H1 (cell line): ENCODE results near the gene FRMPD4. TPM values are rescaled to one million over a fixed set of nuclear protein-coding genes. Genes with fewer than 3 reads are reported as not detected.

ENCODE experiments used
- CTCF ChIA-PET: fragments of 300-600 bp; sonication (Branson Sonifier 250); formaldehyde crosslinking; loops from one replicate; lab custom pipeline; 2021; ENCODE audit not compliant: partially characterized antibody; lab: Charles Lee
- POLR2A ChIA-PET: fragments of 300-600 bp; sonication (Branson Sonifier 250); formaldehyde crosslinking; loops from one replicate; lab custom pipeline; 2021; ENCODE audit warnings: inconsistent platforms; ENCODE audit not compliant: partially characterized antibody; lab: Charles Lee
- DNase-seq, 2 experiments: peaks; one replicate each; pipeline versions ENCODE4 v3.0.0 to v3.0.0-alpha.2; 2010 to 2022; ENCODE audit warnings: low spot score in 2 of 2, low read depth in 1 of 2, mixed read lengths in 1 of 2
- FAIRE-seq: peaks from 2 replicates; lab custom pipeline; 2011; peaks lifted over from hg19 to GRCh38; lab: Jason Lieb, UNC
- H2AFZ ChIP-seq: 2 replicates; pipeline ENCODE4 v1.8.1; 2012; ENCODE audit warnings: low read length, inconsistent platforms
- H2AK5ac ChIP-seq: 2 replicates; pipeline ENCODE4 v1.6.1; 2013; ENCODE audit warnings: low read depth, low read length
- H2BK120ac ChIP-seq: replicated peaks from 2 replicates; pipeline ENCODE3; 2013; ENCODE audit warnings: low read depth, low read length, inconsistent platforms
- H2BK12ac ChIP-seq: 2 replicates; pipeline ENCODE4 v1.6.1; 2013; ENCODE audit warnings: low read depth, low read length
- H2BK15ac ChIP-seq: 2 replicates; pipeline ENCODE4 v1.6.1; 2013; ENCODE audit warnings: low read length
- H2BK20ac ChIP-seq: 2 replicates; pipeline ENCODE4 v1.6.1; 2013; ENCODE audit warnings: low read length
- H2BK5ac ChIP-seq: 2 replicates; pipeline ENCODE4 v1.6.1; 2013; ENCODE audit warnings: low read depth, low read length
- H3K14ac ChIP-seq: 2 replicates; pipeline ENCODE4 v1.6.1; 2013; ENCODE audit warnings: inconsistent platforms; ENCODE audit not compliant: insufficient read length
- H3K18ac ChIP-seq: 2 replicates; pipeline ENCODE4 v1.6.1; 2013; ENCODE audit warnings: low read length; ENCODE audit errors: extremely low read depth
- H3K23ac ChIP-seq: 2 replicates; pipeline ENCODE4 v1.6.1; 2013; ENCODE audit warnings: inconsistent platforms; ENCODE audit not compliant: insufficient read length
- H3K23me2 ChIP-seq: 2 replicates; pipeline ENCODE4 v1.6.1; 2013; ENCODE audit warnings: low read depth, low read length
- H3K27ac ChIP-seq: 2 replicates; pipeline ENCODE4 v1.6.1; 2011; ENCODE audit warnings: low read depth, low read length, inconsistent platforms
- H3K27me3 ChIP-seq, 4 experiments: replicated peaks in 1 of 4; 1 replicate in 1 of 4; 2 replicates in 3 of 4; pipeline versions ENCODE4 v1.6.1 to v1.8.1; 2011 to 2013; ENCODE audit warnings: low read length in 3 of 4, mild to moderate bottlenecking in 3 of 4, inconsistent platforms in 2 of 4, mixed read lengths in 2 of 4, moderate library complexity in 1 of 4; ENCODE audit not compliant: control insufficient read depth in 3 of 4, insufficient read depth in 3 of 4; ENCODE audit errors: extremely low read depth in 1 of 4
- H3K36me3 ChIP-seq, 4 experiments: 2 replicates each; pipeline versions ENCODE4 v1.6.1 to v1.8.1; 2011 to 2013; ENCODE audit warnings: mild to moderate bottlenecking in 4 of 4, low read length in 3 of 4, moderate library complexity in 2 of 4, control low read depth in 1 of 4, inconsistent platforms in 1 of 4; ENCODE audit not compliant: insufficient read depth in 4 of 4, control insufficient read depth in 2 of 4
- H3K4ac ChIP-seq: replicated peaks from 2 replicates; pipeline ENCODE3; 2013; ENCODE audit warnings: low read length, low read depth, mixed read lengths, inconsistent platforms; ENCODE audit not compliant: insufficient read length
- H3K4me1 ChIP-seq, 4 experiments: replicated peaks in 1 of 4; 1 replicate in 1 of 4; 2 replicates in 3 of 4; pipeline versions ENCODE4 v1.6.1 to v1.8.1; 2011 to 2013; ENCODE audit warnings: low read length in 3 of 4, inconsistent platforms in 2 of 4, mixed read lengths in 1 of 4; ENCODE audit not compliant: insufficient read depth in 4 of 4, control insufficient read depth in 3 of 4
- H3K4me2 ChIP-seq, 2 experiments: 2 replicates each; pipeline versions ENCODE4 v1.6.1 to v1.8.1; 2011 to 2013; ENCODE audit warnings: low read depth in 2 of 2, low read length in 2 of 2, control low read depth in 1 of 2, inconsistent platforms in 1 of 2, mild to moderate bottlenecking in 1 of 2; ENCODE audit not compliant: insufficient read depth in 1 of 2
- H3K4me3 ChIP-seq, 4 experiments: fragments of 200-600, 300-600 bp in 1 of 4; sonication (generic), shearing (Covaris generic), sonication (Bioruptor Twin) in 1 of 4; 2 replicates each; pipeline versions ENCODE4 v1.5.1 to v1.8.1; 2011 to 2016; ENCODE audit warnings: low read length in 4 of 4, low read depth in 3 of 4, control low read depth in 2 of 4, inconsistent platforms in 2 of 4, mild to moderate bottlenecking in 2 of 4, mixed read lengths in 1 of 4, moderate library complexity in 1 of 4; ENCODE audit not compliant: insufficient read depth in 2 of 4; ENCODE audit errors: extremely low read depth in 1 of 4
- H3K56ac ChIP-seq: replicated peaks from 2 replicates; pipeline ENCODE3; 2013; ENCODE audit warnings: low read depth, mild to moderate bottlenecking, mixed read lengths, low read length, inconsistent platforms; ENCODE audit not compliant: insufficient read length
- H3K79me1 ChIP-seq: 2 replicates; pipeline ENCODE4 v1.6.1; 2013; ENCODE audit warnings: low read depth, low read length, control low read depth
- H3K79me2 ChIP-seq, 2 experiments: 2 replicates each; pipeline versions ENCODE4 v1.6.1 to v1.8.1; 2012 to 2013; ENCODE audit warnings: low read length in 2 of 2, mild to moderate bottlenecking in 2 of 2, inconsistent platforms in 1 of 2; ENCODE audit not compliant: insufficient read depth in 2 of 2, control insufficient read depth in 1 of 2
- H3K9ac ChIP-seq, 4 experiments: replicated peaks in 1 of 4; 1 replicate in 1 of 4; 2 replicates in 3 of 4; pipeline versions ENCODE4 v1.6.1 to v1.8.1; 2011 to 2013; ENCODE audit warnings: low read depth in 3 of 4, low read length in 3 of 4, control low read depth in 2 of 4, mild to moderate bottlenecking in 2 of 4, moderate library complexity in 2 of 4, inconsistent platforms in 1 of 4; ENCODE audit errors: extremely low read depth in 1 of 4
- H3K9me3 ChIP-seq, 2 experiments: 2 replicates each; pipeline versions ENCODE4 v1.6.1 to v1.8.1; 2012 to 2013; ENCODE audit warnings: mild to moderate bottlenecking in 2 of 2, moderate library complexity in 2 of 2, control low read depth in 1 of 2, inconsistent platforms in 1 of 2, low read depth in 1 of 2, low read length in 1 of 2, mixed read lengths in 1 of 2; ENCODE audit not compliant: insufficient read depth in 2 of 2
- H4K20me1 ChIP-seq, 2 experiments: replicated peaks in 1 of 2; 2 replicates each; pipeline versions ENCODE3 to v1.8.1; 2011 to 2013; ENCODE audit warnings: inconsistent platforms in 2 of 2, low read length in 2 of 2, mild to moderate bottlenecking in 1 of 2; ENCODE audit not compliant: insufficient read depth in 2 of 2, control insufficient read depth in 1 of 2
- H4K5ac ChIP-seq: 2 replicates; pipeline ENCODE4 v1.6.1; 2013; ENCODE audit warnings: low read length, low read depth, mixed read lengths, inconsistent platforms; ENCODE audit not compliant: insufficient read length
- H4K8ac ChIP-seq: 2 replicates; pipeline ENCODE4 v1.8.0; 2013; ENCODE audit warnings: mild to moderate bottlenecking, moderate library complexity, low read length, inconsistent platforms; ENCODE audit not compliant: insufficient read depth; ENCODE audit errors: extremely low read depth
- H4K91ac ChIP-seq: replicated peaks from 2 replicates; pipeline ENCODE3; 2013; ENCODE audit warnings: low read length, mixed read lengths, inconsistent platforms; ENCODE audit not compliant: insufficient read length
- EP300 ChIP-seq, 2 experiments: IDR thresholded peaks; 1 replicate in 1 of 2; 2 replicates in 1 of 2; pipeline ENCODE4 v1.6.1; 2011 to 2012; ENCODE audit warnings: low read depth in 2 of 2, low read length in 2 of 2, mild to moderate bottlenecking in 2 of 2, borderline replicate concordance in 1 of 2, inconsistent platforms in 1 of 2, moderate library complexity in 1 of 2
- GTF2F1 ChIP-seq: IDR thresholded peaks from 2 replicates; pipeline ENCODE4 v1.6.1; 2012; ENCODE audit warnings: low read depth, low read length, improper control_type of control experiment, borderline replicate concordance
- HDAC6 ChIP-seq: IDR thresholded peaks from one replicate; pipeline ENCODE4 v1.7.1; 2012; ENCODE audit warnings: low read depth, mild to moderate bottlenecking, inconsistent platforms, low read length, moderate library complexity
- polyA plus RNA-seq, 7 experiments: library from polyadenylated mRNA; depleted of rRNA in 3 of 7; stranded (reverse) in 5 of 7; unstranded in 2 of 7; fragments of >200 nt in 5 of 7; fragments of 200-250 nt in 2 of 7; gene quantifications; 1 replicate in 5 of 7; 2 replicates in 1 of 7; 4 replicates in 1 of 7; pipeline versions ENCODE4 v1.2.1 to v1.2.3, GENCODE V29; 2011 to 2013; ENCODE audit warnings: missing spikeins in 2 of 7, mixed read lengths in 2 of 7
- total RNA-seq: library from RNA; stranded (reverse); fragmentation: NEBNext Ultra II Directional; extraction: Animal tissue kit (Norgen Biotek cat#: 25700); gene quantifications from 2 replicates; pipeline ENCODE4 v1.2.1, GENCODE V29; 2021

FRMPD4 gene
- total and polyA plus RNA-seq, 2 of the 8 experiments (the other 6 are each of a cell fraction or from before 2014, with no cell fraction given), result 0.02 to 0.37 TPM

DNA sequence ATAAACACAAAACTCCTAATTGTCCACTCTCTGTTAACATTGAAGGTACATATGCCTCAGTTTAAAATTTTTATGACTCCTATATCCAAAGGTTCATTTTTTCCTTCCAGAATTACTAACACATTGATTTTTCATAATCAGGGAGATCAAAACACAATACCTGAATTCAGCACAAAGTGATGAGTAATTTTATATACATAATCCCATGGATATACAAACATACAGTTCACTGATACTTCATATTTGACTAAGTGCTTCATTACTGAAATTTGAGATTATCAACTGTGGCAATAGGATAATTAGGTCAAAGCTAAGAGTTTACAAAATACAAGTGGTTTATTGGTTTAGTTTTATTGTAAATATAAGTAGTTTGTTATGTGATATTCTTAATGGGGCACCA, 476.8 kb downstream of the FRMPD4 start:
- Histone ChIP-seq H3K56ac (no peak overlapping the region), H3K14ac (no peak overlapping the region), H2AK5ac (no peak overlapping the region), H2BK12ac (no peak overlapping the region), H3K4me1 (no peaks in the 10 kb centered on the region), H2BK120ac (no peak overlapping the region), H4K91ac (no peak overlapping the region), H4K20me1 (no peaks in the 10 kb centered on the region), H4K8ac (no peak overlapping the region), H3K9me3 (no peaks in the 10 kb centered on the region), H3K23ac (no peak overlapping the region), H3K9ac (no peak overlapping the region), H3K36me3 (no peaks in the 10 kb centered on the region), H4K5ac (no peak overlapping the region), H3K27me3 (no peaks in the 10 kb centered on the region), H3K27ac (no peak overlapping the region), H3K23me2 (no peaks in the 10 kb centered on the region), H3K79me1 (no peaks in the 10 kb centered on the region), H3K4me2 (no peak overlapping the region), H2BK5ac (no peak overlapping the region), H2BK20ac (no peak overlapping the region), H2BK15ac (no peak overlapping the region), H2AFZ (no peak overlapping the region), H3K4ac (no peak overlapping the region), H3K18ac (no peak overlapping the region), H3K79me2 (no peaks in the 10 kb centered on the region), H3K4me3 (no peak overlapping the region)
- POLR2A ChIA-PET, result no interaction called here
- CTCF ChIA-PET, result no interaction called here
- TF ChIP-seq EP300 (IDR thresholded peaks at IDR 0.05; ENCODE audit: borderline replicate concordance in 1 of 2, low read depth in 2 of 2, low read length in 2 of 2) (no peak), HDAC6 (no peak), GTF2F1 (no peak)
- DNase-seq, result no peak
- FAIRE-seq, result no peak
